Panc1 (cell line): ENCODE data around the gene MOCS1. TPM values are rescaled to one million over a fixed set of nuclear protein-coding genes. Genes with fewer than 3 reads are reported as not detected.

Source experiments
- ATAC-seq: fragments of 200-7000 bp; cut with Tn5 transposase; 2 replicates; pipeline ENCODE4 v1.9.1; 2020; ENCODE audit warnings: mild to moderate bottlenecking, moderate library complexity
- BruUV-seq: library from RNA; stranded (reverse); fragments of 400-500 nt; replicated peaks from 2 replicates; lab custom pipeline; 2021; lab: Mats Ljungman, UMichigan
- CTCF ChIA-PET: fragments of 300-600 bp; sonication (Branson Sonifier 250); formaldehyde crosslinking; loops from one replicate; lab custom pipeline; 2022; ENCODE audit warnings: antibody characterized with exemption; lab: Charles Lee
- POLR2A ChIA-PET: fragments of 300-600 bp; sonication (Branson Sonifier 250); formaldehyde crosslinking; loops from one replicate; lab custom pipeline; 2022; ENCODE audit warnings: antibody characterized with exemption; lab: Charles Lee
- DNase-seq: peaks from one replicate; pipeline ENCODE4 v3.0.0-alpha.2; 2010; ENCODE audit warnings: low read depth, low spot score
- H3K27ac ChIP-seq: 2 replicates; pipeline ENCODE4 v1.5.1; 2011; ENCODE audit warnings: mild to moderate bottlenecking, low read length, inconsistent platforms
- H3K27me3 ChIP-seq: fragments of 200-500 bp; sonication (Bioruptor generic); 2 replicates; pipeline ENCODE4 v1.6.0; 2014; ENCODE audit warnings: low read length, inconsistent platforms; ENCODE audit not compliant: control insufficient read depth, insufficient read depth
- H3K36me3 ChIP-seq: fragments of 200-500 bp; sonication (Bioruptor generic); 2 replicates; pipeline ENCODE4 v1.5.1; 2014; ENCODE audit warnings: inconsistent platforms, mild to moderate bottlenecking, low read length, moderate library complexity; ENCODE audit not compliant: control insufficient read depth, insufficient read depth
- H3K4me1 ChIP-seq: 2 replicates; pipeline ENCODE4 v1.5.1; 2011; ENCODE audit warnings: inconsistent platforms, mild to moderate bottlenecking, low read length, moderate library complexity; ENCODE audit not compliant: control insufficient read depth, insufficient read depth
- H3K4me3 ChIP-seq, 2 experiments: 2 replicates each; pipeline ENCODE4 v1.5.1; 2011 to 2012; ENCODE audit warnings: low read depth in 2 of 2, low read length in 2 of 2, mild to moderate bottlenecking in 2 of 2, inconsistent platforms in 1 of 2, moderate library complexity in 1 of 2
- H3K9me3 ChIP-seq: fragments of 200-500 bp; sonication (Bioruptor generic); 2 replicates; pipeline ENCODE4 v1.5.1; 2014; ENCODE audit warnings: low read depth, mild to moderate bottlenecking, inconsistent platforms, low read length, moderate library complexity; ENCODE audit not compliant: control insufficient read depth, insufficient read depth
- POLR2AphosphoS5 ChIP-seq: IDR thresholded peaks from 2 replicates; pipeline ENCODE4 v1.6.1; 2012; ENCODE audit warnings: mild to moderate bottlenecking, low read depth, low read length, moderate library complexity
- SIN3A ChIP-seq: IDR thresholded peaks from 2 replicates; pipeline ENCODE4 v1.6.1; 2012; ENCODE audit warnings: low read depth, mild to moderate bottlenecking, low read length, moderate library complexity, borderline replicate concordance; ENCODE audit not compliant: insufficient read depth
- TCF7L2 ChIP-seq: IDR thresholded peaks from 2 replicates; pipeline ENCODE4 v1.6.1; 2011; ENCODE audit warnings: mild to moderate bottlenecking, low read depth, low read length, inconsistent platforms
- in situ Hi-C: cut with HindIII; loops from 2 replicates; pipeline ENCODE4 v1.10.0; 2016; ENCODE audit warnings: low sequenced_read_pairs, low pct_unique_long_range_greater_than_20kb
- intact Hi-C: fragments of 100-400 bp; cut with micrococcal nuclease; formaldehyde crosslinking; loops from one replicate; pipeline ENCODE4 v1.10.0; 2022; ENCODE audit not compliant: unreplicated experiment
- total RNA-seq: library from RNA; stranded (reverse); gene quantifications from one replicate; pipeline ENCODE4 v1.2.1, GENCODE V29; 2021; ENCODE audit not compliant: unreplicated experiment
- TF ChIP-seq, protein P1 (sequence below), 2 experiments: IDR thresholded peaks; 2 replicates each; pipeline ENCODE4 v1.6.1; 2011 to 2012; ENCODE audit warnings: low read depth in 2 of 2, control low read depth in 1 of 2, low read length in 1 of 2, mild to moderate bottlenecking in 1 of 2, moderate library complexity in 1 of 2; ENCODE audit not compliant: insufficient read depth in 1 of 2
- TF ChIP-seq, protein P2 (sequence below): fragments of 450-650 bp; IDR thresholded peaks from 2 replicates; pipeline ENCODE4 v1.5.1; 2017; ENCODE audit warnings: mild to moderate bottlenecking

The MOCS1 gene
- total RNA-seq, 1 experiment from 2014 or later, result 0.98 TPM

GRCh38 chr6:39859025-39859424 lies 75.2 kb downstream of the MOCS1 start:
- ChIA-PET CTCF (no interaction called here), POLR2A (no interaction called here)
- Histone ChIP-seq H3K36me3 (no peaks in the 10 kb centered on the region), H3K4me1 (no peaks in the 10 kb centered on the region), H3K27me3 (no peaks in the 10 kb centered on the region; the same call in 1 of the 2 replicates), H3K27ac (no peak overlapping the region), H3K9me3 (no peaks in the 10 kb centered on the region), H3K4me3 (no peak overlapping the region)
- in situ Hi-C loops (no loop called here), intact Hi-C loops (no loop called here)
- ATAC-seq, result no peak
- DNase-seq, result no peak
- BruUV-seq, result no TSS peak
- TF ChIP-seq, protein P1, sequence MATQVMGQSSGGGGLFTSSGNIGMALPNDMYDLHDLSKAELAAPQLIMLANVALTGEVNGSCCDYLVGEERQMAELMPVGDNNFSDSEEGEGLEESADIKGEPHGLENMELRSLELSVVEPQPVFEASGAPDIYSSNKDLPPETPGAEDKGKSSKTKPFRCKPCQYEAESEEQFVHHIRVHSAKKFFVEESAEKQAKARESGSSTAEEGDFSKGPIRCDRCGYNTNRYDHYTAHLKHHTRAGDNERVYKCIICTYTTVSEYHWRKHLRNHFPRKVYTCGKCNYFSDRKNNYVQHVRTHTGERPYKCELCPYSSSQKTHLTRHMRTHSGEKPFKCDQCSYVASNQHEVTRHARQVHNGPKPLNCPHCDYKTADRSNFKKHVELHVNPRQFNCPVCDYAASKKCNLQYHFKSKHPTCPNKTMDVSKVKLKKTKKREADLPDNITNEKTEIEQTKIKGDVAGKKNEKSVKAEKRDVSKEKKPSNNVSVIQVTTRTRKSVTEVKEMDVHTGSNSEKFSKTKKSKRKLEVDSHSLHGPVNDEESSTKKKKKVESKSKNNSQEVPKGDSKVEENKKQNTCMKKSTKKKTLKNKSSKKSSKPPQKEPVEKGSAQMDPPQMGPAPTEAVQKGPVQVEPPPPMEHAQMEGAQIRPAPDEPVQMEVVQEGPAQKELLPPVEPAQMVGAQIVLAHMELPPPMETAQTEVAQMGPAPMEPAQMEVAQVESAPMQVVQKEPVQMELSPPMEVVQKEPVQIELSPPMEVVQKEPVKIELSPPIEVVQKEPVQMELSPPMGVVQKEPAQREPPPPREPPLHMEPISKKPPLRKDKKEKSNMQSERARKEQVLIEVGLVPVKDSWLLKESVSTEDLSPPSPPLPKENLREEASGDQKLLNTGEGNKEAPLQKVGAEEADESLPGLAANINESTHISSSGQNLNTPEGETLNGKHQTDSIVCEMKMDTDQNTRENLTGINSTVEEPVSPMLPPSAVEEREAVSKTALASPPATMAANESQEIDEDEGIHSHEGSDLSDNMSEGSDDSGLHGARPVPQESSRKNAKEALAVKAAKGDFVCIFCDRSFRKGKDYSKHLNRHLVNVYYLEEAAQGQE (IDR thresholded peaks at IDR 0.05; ENCODE audit: insufficient read depth in 1 of 2, low read depth in 2 of 2, low read length in 1 of 2), result no peak
- TF ChIP-seq TCF7L2 (no peak), POLR2AphosphoS5 (no peak), SIN3A (no peak)
- TF ChIP-seq, protein P2, sequence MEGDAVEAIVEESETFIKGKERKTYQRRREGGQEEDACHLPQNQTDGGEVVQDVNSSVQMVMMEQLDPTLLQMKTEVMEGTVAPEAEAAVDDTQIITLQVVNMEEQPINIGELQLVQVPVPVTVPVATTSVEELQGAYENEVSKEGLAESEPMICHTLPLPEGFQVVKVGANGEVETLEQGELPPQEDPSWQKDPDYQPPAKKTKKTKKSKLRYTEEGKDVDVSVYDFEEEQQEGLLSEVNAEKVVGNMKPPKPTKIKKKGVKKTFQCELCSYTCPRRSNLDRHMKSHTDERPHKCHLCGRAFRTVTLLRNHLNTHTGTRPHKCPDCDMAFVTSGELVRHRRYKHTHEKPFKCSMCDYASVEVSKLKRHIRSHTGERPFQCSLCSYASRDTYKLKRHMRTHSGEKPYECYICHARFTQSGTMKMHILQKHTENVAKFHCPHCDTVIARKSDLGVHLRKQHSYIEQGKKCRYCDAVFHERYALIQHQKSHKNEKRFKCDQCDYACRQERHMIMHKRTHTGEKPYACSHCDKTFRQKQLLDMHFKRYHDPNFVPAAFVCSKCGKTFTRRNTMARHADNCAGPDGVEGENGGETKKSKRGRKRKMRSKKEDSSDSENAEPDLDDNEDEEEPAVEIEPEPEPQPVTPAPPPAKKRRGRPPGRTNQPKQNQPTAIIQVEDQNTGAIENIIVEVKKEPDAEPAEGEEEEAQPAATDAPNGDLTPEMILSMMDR, result no peak

DNA sequence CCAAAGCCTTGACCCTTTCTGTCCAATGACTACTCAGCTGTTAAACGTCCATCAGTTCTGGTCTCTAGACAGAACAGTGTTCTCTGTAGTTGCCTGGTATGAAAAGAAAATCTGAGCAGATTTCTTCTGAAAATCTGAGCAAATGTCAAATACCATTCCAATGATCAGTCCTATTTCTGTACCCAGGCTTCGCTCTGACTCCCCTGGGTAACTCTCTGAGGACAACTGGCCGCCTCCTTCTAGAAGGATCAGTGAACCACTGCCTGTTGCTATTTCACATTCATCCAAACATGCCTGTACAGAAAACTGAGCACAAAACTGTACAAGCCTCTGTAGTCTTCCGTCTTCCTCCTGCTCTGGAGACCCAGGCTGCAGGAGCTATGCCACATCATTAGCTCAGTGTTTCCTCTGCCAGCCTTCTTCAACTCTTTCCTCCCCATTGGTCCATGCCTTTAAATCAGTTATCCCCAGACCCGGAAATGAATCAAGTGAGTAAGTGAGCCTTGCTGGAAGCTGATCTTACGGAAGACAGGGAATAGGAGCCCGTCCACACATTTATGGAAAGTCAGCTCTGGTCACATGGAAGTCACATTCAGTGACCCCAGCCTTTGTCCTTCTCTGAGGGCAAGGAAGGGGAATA lies 78.8 kb downstream of the MOCS1 start:
- Histone ChIP-seq H3K9me3 (no peaks in the 10 kb centered on the region), H3K4me3 (no peak overlapping the region), H3K27me3 (no peaks in the 10 kb centered on the region; the same call in 1 of the 2 replicates), H3K27ac (no peak overlapping the region), H3K36me3 (no peaks in the 10 kb centered on the region), H3K4me1 (no peaks in the 10 kb centered on the region)
- no peak for TF ChIP-seq SIN3A
- TF ChIP-seq, protein P1 (IDR thresholded peaks at IDR 0.05; ENCODE audit: insufficient read depth in 1 of 2, low read depth in 2 of 2, low read length in 1 of 2), result no peak
- no peak for TF ChIP-seq POLR2AphosphoS5
- no peak for TF ChIP-seq TCF7L2
- TF ChIP-seq, protein P2, result no peak
- CTCF ChIA-PET, result no interaction called here
- DNase-seq (no peak), ATAC-seq (no peak)
- no TSS peak for BruUV-seq
- POLR2A ChIA-PET, result no interaction called here
- intact Hi-C loops, result no loop called here
- in situ Hi-C loops, result no loop called here
